HK-2 (cell line): ENCODE measurements around the gene PDZRN3.

Experiments used
- DNase-seq: peaks from one replicate; pipeline ENCODE4 v3.0.0-alpha.2; 2018; ENCODE audit not compliant: unreplicated experiment

The PDZRN3 gene

GRCh38 chr3:73385568-73385967 lies 239.2 kb downstream of the PDZRN3 start:
- DNase-seq = no peak

- DNase-seq = no peak
Measured at GRCh38 chr3:73384091-73384906, 240.4 kb downstream of the PDZRN3 start.

- no peak for DNase-seq
Measured at GRCh38 chr3:73383470-73384049, 241.2 kb downstream of the PDZRN3 start.

GRCh38 chr3:73381551-73381950 lies 243.2 kb downstream of the PDZRN3 start:
- no peak for DNase-seq

- DNase-seq = no peak
Measured at GRCh38 chr3:73380735-73381532, 243.8 kb downstream of the PDZRN3 start.

GRCh38 chr3:73379465-73379864 lies 245.3 kb downstream of the PDZRN3 start:
- DNase-seq = no peak

GRCh38 chr3:73378207-73378606 lies 246.5 kb downstream of the PDZRN3 start:
- no peak for DNase-seq

GRCh38 chr3:73365756-73366397 lies 258.9 kb downstream of the PDZRN3 start:
- DNase-seq = no peak

GRCh38 chr3:73364517-73364916 lies 260.2 kb downstream of the PDZRN3 start:
- DNase-seq = no peak

GRCh38 chr3:73363093-73363492 lies 261.6 kb downstream of the PDZRN3 start:
- no peak for DNase-seq

GRCh38 chr3:73361591-73361990 lies 263.1 kb downstream of the PDZRN3 start:
- no peak for DNase-seq

- DNase-seq = no peak
Measured at GRCh38 chr3:73353649-73354217, 271.0 kb downstream of the PDZRN3 start.

- no peak for DNase-seq
Measured at GRCh38 chr3:73352841-73353645, 271.7 kb downstream of the PDZRN3 start.

- DNase-seq = no peak
Measured at GRCh38 chr3:73351423-73352071, 273.2 kb downstream of the PDZRN3 start.

- DNase-seq = no peak
Measured at GRCh38 chr3:73350996-73351395, 273.7 kb downstream of the PDZRN3 start.

GRCh38 chr3:73349657-73350056 lies 275.1 kb downstream of the PDZRN3 start:
- no peak for DNase-seq

- DNase-seq = no peak
Measured at GRCh38 chr3:73342077-73342476, 282.7 kb downstream of the PDZRN3 start.

- DNase-seq = no peak
Measured at GRCh38 chr3:73341272-73341935, 283.3 kb downstream of the PDZRN3 start.

GRCh38 chr3:73332558-73332957 lies 292.2 kb downstream of the PDZRN3 start:
- DNase-seq = no peak
